ENCODE data around the gene CTNNA1.

GRCh38 chr5:138874241-138874640 is 121.0 kb downstream of the CTNNA1 start:
- TF ChIP-seq JUN (IDR thresholded peaks at IDR 0.05; ENCODE audit: borderline replicate concordance, insufficient read depth, insufficient read length, low read depth) (no peak), CTCF (IDR thresholded peaks at IDR 0.05; ENCODE audit: extremely low read depth in 1 of 2, insufficient read depth in 1 of 2, low read depth in 1 of 2, low read length in 2 of 2) (no peak), POLR2A (IDR thresholded peaks at IDR 0.05; ENCODE audit: low read depth, low read length) (no peak)

Measured in endothelial cell of umbilical vein (primary cell).